Pancreas (tissue), 10 donors: ENCODE measurements around the gene HABP2. TPM values are rescaled to one million over a fixed set of nuclear protein-coding genes. Genes with fewer than 3 reads are reported as not detected.

Source experiments
- ATAC-seq, 4 donors: fragments of 200-7000 bp; cut with Tn5 transposase; one replicate each; pipeline versions ENCODE4 v1.8.0 to v1.9.1; 2020; ENCODE audit warnings: mild to moderate bottlenecking in 4 of 4, moderate library complexity in 4 of 4
- DNase-seq, 6 donors: peaks; one replicate each; pipeline ENCODE4 v3.0.0-alpha.2; 2020
- FAIRE-seq: peaks from 2 replicates; lab custom pipeline; 2012; peaks lifted over from hg19 to GRCh38; lab: Jason Lieb, UNC
- H3K27ac ChIP-seq, 4 donors: fragments of 200-600 bp; sonication (generic); 1 replicate in 3 of 4; 2 replicates in 1 of 4; pipeline versions ENCODE4 v1.5.0 to v1.8.0; 2020
- H3K27me3 ChIP-seq, 4 donors: fragments of 200-600 bp; one replicate each; pipeline ENCODE4 v1.8.0; 2021
- H3K36me3 ChIP-seq, 3 donors: fragments of 200-600 bp; sonication (generic) in 1 of 3; one replicate each; pipeline versions ENCODE4 v1.5.0 to v1.8.0; 2020 to 2021
- H3K4me1 ChIP-seq, 3 donors: fragments of 200-600 bp; one replicate each; pipeline ENCODE4 v1.8.0; 2021
- H3K4me3 ChIP-seq, 4 donors: fragments of 200-600 bp; sonication (generic) in 2 of 4; one replicate each; pipeline versions ENCODE4 v1.5.0 to v1.8.0; 2020 to 2021
- H3K9me3 ChIP-seq, 4 donors: fragments of 200-600 bp; one replicate each; pipeline ENCODE4 v1.8.0; 2021
- CTCF ChIP-seq, 4 donors: fragments of 200-600 bp; sonication (generic) in 3 of 4; IDR thresholded peaks; one replicate each; pipeline versions ENCODE4 v1.5.0 to v1.8.0; 2021; ENCODE audit warnings: antibody characterized with exemption in 4 of 4
- WGBS, 2 donors: extraction: QIAGEN DNeasy Blood & Tissue Kit; methylation state at CpG; one replicate each; pipeline ENCODE4 v1.1.7; 2013; 5-methylcytosine and 5-hydroxymethylcytosine counted together
- intact Hi-C, 3 donors: fragments of 100-400 bp; cut with DNase I; formaldehyde crosslinking; loops; one replicate each; pipeline versions ENCODE4 v1.11.1 to v1.14.2; 2022
- polyA plus RNA-seq, 2 donors: library from polyadenylated mRNA; stranded (reverse); fragments of 200-250 nt; gene quantifications; one replicate each; pipeline ENCODE4 v1.2.3, GENCODE V29; 2013
- total RNA-seq, 6 donors: library from RNA; stranded (reverse); fragmentation: NEBNext Ultra II Directional in 4 of 6; extraction: Animal tissue kit (Norgen Biotek cat#: 25700) in 4 of 6; gene quantifications; one replicate each; pipeline versions ENCODE4 v1.2.1 to v1.2.4, GENCODE V29; 2021 to 2023
- donor health status: healthy with polysubstance abuse.
- donor health status: DM: no; HTN: no; CAD: no; lungs with moderate emphysema.
- donor health status: DM: no; HTN: no; CAD: no.
- donor health status: control.
- donor health status: control.
- donor health status: Bipolar disorder and iron deficiency.
- donor health status: DM: yes; HTN: yes; CAD: no.
- donor health status: DM: no; HTN: no; CAD: no.
- donor health status: DM: no; HTN: no; CAD: no.
- donor health status: DM: yes; HTN: yes; CAD: no.

HABP2 gene
- total and polyA plus RNA-seq, 8 donors = 8.8 to 51.7 (median 14.0) TPM

- peak in 1 of 6 donors; percentile 28 for DNase-seq
- H3K27me3 ChIP-seq = no peaks in the 10 kb centered on the region
- no peak overlapping the region for H3K27ac ChIP-seq
- peak in 3 of 4 donors; percentile 19 to 22 (median 21) for TF ChIP-seq CTCF (IDR thresholded peaks at IDR 0.05)
- H3K9me3 ChIP-seq = no peaks in the 10 kb centered on the region
- intact Hi-C loops = no loop called here
- ATAC-seq = peak in 1 of 4 donors; percentile 16
- FAIRE-seq = no peak
- peaks cover 6 to 17% (median 14%) of the 10 kb centered on the region in 3 donors for H3K4me1 ChIP-seq
- WGBS, 2 donors = 22 to 25% methylated on average over 5 of the region's 5 CpGs
- no peaks in the 10 kb centered on the region for H3K36me3 ChIP-seq
- H3K4me3 ChIP-seq = no peak overlapping the region
Observed at GRCh38 chr10:113616244-113617074, 63.6 kb downstream of the HABP2 start.

- DNase-seq (no peak), FAIRE-seq (no peak), ATAC-seq (no peak)
- H3K36me3 ChIP-seq = no peaks in the 10 kb centered on the region
- no peak overlapping the region for H3K27ac ChIP-seq
- intact Hi-C loops = no loop called here
- no peaks in the 10 kb centered on the region for H3K27me3 ChIP-seq
- no peaks in the 10 kb centered on the region for H3K9me3 ChIP-seq
- no peak for TF ChIP-seq CTCF (IDR thresholded peaks at IDR 0.05)
- H3K4me1 ChIP-seq = peaks cover 3 to 17% (median 9%) of the 10 kb centered on the region in 3 donors
- WGBS, 2 donors = 79 to 84% methylated on average over 7 of the region's 7 CpGs
- H3K4me3 ChIP-seq = no peak overlapping the region
Observed at GRCh38 chr10:113617086-113617485, 64.2 kb downstream of the HABP2 start.

- ATAC-seq (peak in 3 of 4 donors; percentile 27 to 43 (median 37)), DNase-seq (no peak), FAIRE-seq (no peak)
- Histone ChIP-seq H3K27ac (peak overlapping the region in 1 of 4 donors; percentile 72), H3K36me3 (no peaks in the 10 kb centered on the region), H3K27me3 (no peaks in the 10 kb centered on the region), H3K4me3 (no peak overlapping the region), H3K4me1 (peaks cover 0 to 17% (median 5%) of the 10 kb centered on the region in 3 donors), H3K9me3 (no peaks in the 10 kb centered on the region)
- intact Hi-C loops = no loop called here
- no peak for TF ChIP-seq CTCF (IDR thresholded peaks at IDR 0.05)
- 82 to 83% methylated on average over 7 of the region's 7 CpGs for WGBS, 2 donors
Observed at GRCh38 chr10:113618338-113618737, 65.5 kb downstream of the HABP2 start.

GRCh38 chr10:113619401-113619800, 66.5 kb downstream of the HABP2 start:
- Histone ChIP-seq H3K4me3 (no peak overlapping the region), H3K9me3 (no peaks in the 10 kb centered on the region), H3K27me3 (no peaks in the 10 kb centered on the region), H3K27ac (peak overlapping the region in 2 of 4 donors; percentile 34 to 72), H3K4me1 (peaks cover 0 to 17% (median 5%) of the 10 kb centered on the region in 3 donors), H3K36me3 (no peaks in the 10 kb centered on the region)
- TF ChIP-seq CTCF (IDR thresholded peaks at IDR 0.05) = no peak
- WGBS, 2 donors = 50 to 56% methylated on average over 1 of the region's 1 CpG
- peak in 3 of 6 donors; percentile 43 to 57 (median 52) for DNase-seq
- ATAC-seq = peak; percentile 84 to 89 (median 84)
- FAIRE-seq = no peak
- intact Hi-C loops = no loop called here

- DNase-seq = no peak
- H3K4me3 ChIP-seq = no peak overlapping the region
- H3K27me3 ChIP-seq = no peaks in the 10 kb centered on the region
- no peaks in the 10 kb centered on the region for H3K9me3 ChIP-seq
- intact Hi-C loops = no loop called here
- peaks cover 0 to 17% (median 5%) of the 10 kb centered on the region in 3 donors for H3K4me1 ChIP-seq
- FAIRE-seq = no peak
- no peak for TF ChIP-seq CTCF (IDR thresholded peaks at IDR 0.05)
- ATAC-seq = no peak
- H3K36me3 ChIP-seq = no peaks in the 10 kb centered on the region
- H3K27ac ChIP-seq = no peak overlapping the region
- 87 to 91% methylated on average over 8 of the region's 8 CpGs for WGBS, 2 donors
Observed at GRCh38 chr10:113620511-113620910, 67.7 kb downstream of the HABP2 start.
